GM10266 (cell line): Measurements from ENCODE around the gene MAZ.

Experiments
- DNase-seq: peaks from one replicate; pipeline ENCODE4 v3.0.0; 2012; ENCODE audit errors: extremely low spot score
- CTCF ChIP-seq: IDR thresholded peaks from 2 replicates; pipeline ENCODE4 v1.5.1; 2012; ENCODE audit warnings: mild to moderate bottlenecking, low read depth; ENCODE audit not compliant: control insufficient read depth, insufficient read depth; ENCODE audit errors: missing control alignments

The MAZ gene

GRCh38 chr16:29839822-29840221 lies 33.5 kb downstream of the MAZ start:
- no peak for TF ChIP-seq CTCF
- no peak for DNase-seq

- DNase-seq: no peak
- no peak for TF ChIP-seq CTCF
Measured at GRCh38 chr16:29840240-29840639, 33.9 kb downstream of the MAZ start.

GRCh38 chr16:29841631-29842030 lies 35.3 kb downstream of the MAZ start:
- no peak for TF ChIP-seq CTCF
- no peak for DNase-seq

- no peak for TF ChIP-seq CTCF
- no peak for DNase-seq
Measured at GRCh38 chr16:29842732-29843346, 36.5 kb downstream of the MAZ start.

- TF ChIP-seq CTCF: no peak
- no peak for DNase-seq
Measured at GRCh38 chr16:29843931-29844330, 37.6 kb downstream of the MAZ start.

- no peak for TF ChIP-seq CTCF
Measured at GRCh38 chr16:29844575-29845331, 38.4 kb downstream of the MAZ start.

GRCh38 chr16:29845656-29846055 lies 39.3 kb downstream of the MAZ start:
- DNase-seq: no peak
- TF ChIP-seq CTCF: no peak

More at GRCh38 chr16:29844575-29845331, 38.4 kb downstream of the MAZ start:
- DNase-seq: no peak
